ENCODE results near the gene AGPAT3. TPM values are rescaled to one million over a fixed set of nuclear protein-coding genes. Genes with fewer than 3 reads are reported as not detected.

AGPAT3 gene
- total and polyA plus RNA-seq, 2 donors (not counting 1 experiment from before 2014, with no cell fraction given): 29.4 to 44.9 TPM

GRCh38 chr21:43861706-43862105, 3.3 kb upstream of the AGPAT3 start:
- no peak overlapping the region for H3K9ac ChIP-seq (ENCODE audit: insufficient read depth, low read length)
- H3K9me3 ChIP-seq (ENCODE audit: control insufficient read depth, insufficient read depth, low read depth, low read length): no peaks in the 10 kb centered on the region
- no peak for TF ChIP-seq CTCF (conservative IDR thresholded peaks at IDR 0.05 in 1 of 2, IDR thresholded peaks at IDR 0.05 in 1 of 2; ENCODE audit: low read depth in 1 of 2, low read length in 2 of 2)
- no peak for TF ChIP-seq EZH2 (IDR thresholded peaks at IDR 0.05; ENCODE audit: low read length, missing control alignments)
- H3K79me2 ChIP-seq (ENCODE audit: control insufficient read depth, insufficient read depth, low read length): peaks cover 4% of the 10 kb centered on the region
- H2AFZ ChIP-seq (ENCODE audit: low read length): no peak overlapping the region
- H3K4me2 ChIP-seq (ENCODE audit: extremely low read depth, insufficient read depth, low read length): no peak overlapping the region
- no peak overlapping the region for H3K27ac ChIP-seq (ENCODE audit: insufficient read depth, low read length)
- H3K27me3 ChIP-seq (ENCODE audit: control insufficient read depth, insufficient read depth, low read length): no peaks in the 10 kb centered on the region
- H4K20me1 ChIP-seq (ENCODE audit: control insufficient read depth, extremely low read depth, insufficient read depth, low read length): no peaks in the 10 kb centered on the region
- no peak for DNase-seq (ENCODE audit: low read depth in 2 of 2)
- no peaks in the 10 kb centered on the region for H3K36me3 ChIP-seq (ENCODE audit: control insufficient read depth, insufficient read depth, low read length)
- H3K4me3 ChIP-seq (replicated peaks in 1 of 4; ENCODE audit: control extremely low read depth in 1 of 4, insufficient read depth in 1 of 4, low read depth in 3 of 4, low read length in 4 of 4): no peak overlapping the region
- no peaks in the 10 kb centered on the region for H3K4me1 ChIP-seq (ENCODE audit: control insufficient read depth, extremely low read depth, insufficient read depth, low read length)

GRCh38 chr21:43864313-43864961, 586 bp upstream of the AGPAT3 start:
- peak; percentile 21 to 31 for DNase-seq (ENCODE audit: low read depth in 2 of 2)
- TF ChIP-seq EZH2 (IDR thresholded peaks at IDR 0.05; ENCODE audit: low read length, missing control alignments): no peak
- TF ChIP-seq CTCF (conservative IDR thresholded peaks at IDR 0.05 in 1 of 2, IDR thresholded peaks at IDR 0.05 in 1 of 2; ENCODE audit: low read depth in 1 of 2, low read length in 2 of 2): no peak
- H3K36me3 ChIP-seq (ENCODE audit: control insufficient read depth, insufficient read depth, low read length): peaks cover under 1% of the 10 kb centered on the region
- H3K79me2 ChIP-seq (ENCODE audit: control insufficient read depth, insufficient read depth, low read length): peaks cover 28% of the 10 kb centered on the region
- no peak overlapping the region for H2AFZ ChIP-seq (ENCODE audit: low read length)
- no peaks in the 10 kb centered on the region for H3K27me3 ChIP-seq (ENCODE audit: control insufficient read depth, insufficient read depth, low read length)
- H3K4me2 ChIP-seq (ENCODE audit: extremely low read depth, insufficient read depth, low read length): peak overlapping the region; percentile 81
- H4K20me1 ChIP-seq (ENCODE audit: control insufficient read depth, extremely low read depth, insufficient read depth, low read length): no peaks in the 10 kb centered on the region
- H3K9ac ChIP-seq (ENCODE audit: insufficient read depth, low read length): peak overlapping the region; percentile 56
- no peaks in the 10 kb centered on the region for H3K9me3 ChIP-seq (ENCODE audit: control insufficient read depth, insufficient read depth, low read depth, low read length)
- H3K27ac ChIP-seq (ENCODE audit: insufficient read depth, low read length): no peak overlapping the region
- peak overlapping the region; percentile 28 to 61 (median 39) for H3K4me3 ChIP-seq (replicated peaks in 1 of 4; ENCODE audit: control extremely low read depth in 1 of 4, insufficient read depth in 1 of 4, low read depth in 3 of 4, low read length in 4 of 4)
- no peaks in the 10 kb centered on the region for H3K4me1 ChIP-seq (ENCODE audit: control insufficient read depth, extremely low read depth, insufficient read depth, low read length)

GRCh38 chr21:43865540-43866259, 677 bp downstream of the AGPAT3 start:
- Histone ChIP-seq H3K36me3 (ENCODE audit: control insufficient read depth, insufficient read depth, low read length) (peaks cover 3% of the 10 kb centered on the region), H2AFZ (ENCODE audit: low read length) (no peak overlapping the region), H4K20me1 (ENCODE audit: control insufficient read depth, extremely low read depth, insufficient read depth, low read length) (no peaks in the 10 kb centered on the region), H3K27me3 (ENCODE audit: control insufficient read depth, insufficient read depth, low read length) (no peaks in the 10 kb centered on the region), H3K27ac (ENCODE audit: insufficient read depth, low read length) (peak overlapping the region; percentile 69), H3K4me1 (ENCODE audit: control insufficient read depth, extremely low read depth, insufficient read depth, low read length) (no peaks in the 10 kb centered on the region), H3K9ac (ENCODE audit: insufficient read depth, low read length) (peak overlapping the region; percentile 73), H3K4me2 (ENCODE audit: extremely low read depth, insufficient read depth, low read length) (peak overlapping the region; percentile 90), H3K79me2 (ENCODE audit: control insufficient read depth, insufficient read depth, low read length) (peaks cover 37% of the 10 kb centered on the region), H3K4me3 (replicated peaks in 1 of 4; ENCODE audit: control extremely low read depth in 1 of 4, insufficient read depth in 1 of 4, low read depth in 3 of 4, low read length in 4 of 4) (peak overlapping the region; percentile 37 to 80 (median 64)), H3K9me3 (ENCODE audit: control insufficient read depth, insufficient read depth, low read depth, low read length) (no peaks in the 10 kb centered on the region)
- peak; percentile 26 to 29 for DNase-seq (ENCODE audit: low read depth in 2 of 2)
- TF ChIP-seq EZH2 (IDR thresholded peaks at IDR 0.05; ENCODE audit: low read length, missing control alignments): no peak
- no peak for TF ChIP-seq CTCF (conservative IDR thresholded peaks at IDR 0.05 in 1 of 2, IDR thresholded peaks at IDR 0.05 in 1 of 2; ENCODE audit: low read depth in 1 of 2, low read length in 2 of 2)
